SK-N-MC (cell line): ENCODE data around the gene PLEKHG1.

Source experiments
- EZH2 ChIP-seq: fragments of 200-600 bp; sonication (generic); IDR thresholded peaks from one replicate; pipeline ENCODE4 v1.6.1; 2017; ENCODE audit warnings: antibody characterized with exemption
- FOXP2 ChIP-seq: optimal IDR thresholded peaks from 2 replicates; pipeline ENCODE3; 2011; ENCODE audit warnings: mild to moderate bottlenecking, moderate library complexity; ENCODE audit not compliant: insufficient read depth; ENCODE audit errors: extremely low read length, control extremely low read depth

- TF ChIP-seq EZH2 = no peak
- TF ChIP-seq FOXP2 = no peak
Measured at GRCh38 chr6:150584065-150584464, 15.6 kb upstream of the PLEKHG1 start.
